Lower lobe of right lung (tissue), 2 donors: Measurements from ENCODE around the gene CHKB. TPM values are rescaled to one million over a fixed set of nuclear protein-coding genes. Genes with fewer than 3 reads are reported as not detected.
A peak's percentile ranks its signal among the peaks of the same experiment; 100 is the strongest.

ENCODE experiments used
- ATAC-seq, 2 donors: fragments of 200-7000 bp; cut with Tn5 transposase; one replicate each; pipeline ENCODE4 v1.9.1; 2020 to 2022; ENCODE audit warnings: mild to moderate bottlenecking in 2 of 2, moderate library complexity in 2 of 2
- DNase-seq: peaks from one replicate; pipeline ENCODE4 v3.0.0-alpha.2; 2020
- H3K27ac ChIP-seq: fragments of 200-600 bp; one replicate; pipeline ENCODE4 v1.8.0; 2022
- H3K27me3 ChIP-seq: fragments of 200-600 bp; one replicate; pipeline ENCODE4 v1.8.0; 2022; ENCODE audit warnings: low read depth
- H3K36me3 ChIP-seq: fragments of 200-600 bp; one replicate; pipeline ENCODE4 v1.8.0; 2022; ENCODE audit warnings: mild to moderate bottlenecking
- H3K4me1 ChIP-seq: fragments of 200-600 bp; one replicate; pipeline ENCODE4 v1.8.0; 2022
- H3K4me3 ChIP-seq: fragments of 200-600 bp; one replicate; pipeline ENCODE4 v1.8.0; 2022; ENCODE audit warnings: mild to moderate bottlenecking
- H3K9me3 ChIP-seq: fragments of 200-600 bp; one replicate; pipeline ENCODE4 v1.8.0; 2022
- CTCF ChIP-seq: fragments of 200-600 bp; IDR thresholded peaks from one replicate; pipeline ENCODE4 v1.8.0; 2022; ENCODE audit warnings: antibody characterized with exemption, mild to moderate bottlenecking
- intact Hi-C: fragments of 100-400 bp; cut with DNase I; formaldehyde crosslinking; loops from one replicate; pipeline ENCODE4 v1.11.0; 2022
- total RNA-seq: library from RNA; stranded (reverse); fragmentation: NEBNext Ultra II Directional; extraction: Animal tissue kit (Norgen Biotek cat#: 25700); gene quantifications from one replicate; pipeline ENCODE4 v1.2.1, GENCODE V29; 2021
- donor health status: DM: no; HTN: yes; CAD: no; lungs with severe emphysema.

Gene CHKB
- total RNA-seq, 1 donor from 2014 or later: 76.7 TPM

DNA sequence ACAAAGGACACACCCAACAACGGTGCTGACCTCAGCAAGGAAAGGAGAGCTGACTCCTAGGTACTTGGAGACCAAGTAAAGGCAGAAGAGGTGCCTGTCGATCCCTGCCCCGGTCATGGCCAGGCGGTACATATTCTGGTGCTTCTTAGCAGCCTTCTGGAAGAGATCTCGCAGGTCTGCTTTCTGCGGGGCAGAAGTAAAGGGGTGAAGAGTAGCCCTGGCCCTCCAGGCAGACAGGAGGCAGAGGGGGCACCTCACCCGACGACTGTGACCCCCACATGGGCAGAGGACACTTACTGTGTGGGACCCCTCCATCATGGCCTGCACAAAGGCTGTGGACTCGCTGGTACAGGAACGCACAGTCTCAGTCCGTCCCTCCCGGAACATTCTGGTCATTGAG is 11.8 kb downstream of the CHKB start:
- DNase-seq: no peak
- Histone ChIP-seq H3K27ac (no peak overlapping the region), H3K4me1 (no peaks in the 10 kb centered on the region), H3K4me3 (no peak overlapping the region), H3K9me3 (no peaks in the 10 kb centered on the region), H3K27me3 (no peaks in the 10 kb centered on the region), H3K36me3 (peaks cover 5% of the 10 kb centered on the region)
- ATAC-seq: no peak
- no peak for TF ChIP-seq CTCF
- intact Hi-C loops: no loop called here

DNA sequence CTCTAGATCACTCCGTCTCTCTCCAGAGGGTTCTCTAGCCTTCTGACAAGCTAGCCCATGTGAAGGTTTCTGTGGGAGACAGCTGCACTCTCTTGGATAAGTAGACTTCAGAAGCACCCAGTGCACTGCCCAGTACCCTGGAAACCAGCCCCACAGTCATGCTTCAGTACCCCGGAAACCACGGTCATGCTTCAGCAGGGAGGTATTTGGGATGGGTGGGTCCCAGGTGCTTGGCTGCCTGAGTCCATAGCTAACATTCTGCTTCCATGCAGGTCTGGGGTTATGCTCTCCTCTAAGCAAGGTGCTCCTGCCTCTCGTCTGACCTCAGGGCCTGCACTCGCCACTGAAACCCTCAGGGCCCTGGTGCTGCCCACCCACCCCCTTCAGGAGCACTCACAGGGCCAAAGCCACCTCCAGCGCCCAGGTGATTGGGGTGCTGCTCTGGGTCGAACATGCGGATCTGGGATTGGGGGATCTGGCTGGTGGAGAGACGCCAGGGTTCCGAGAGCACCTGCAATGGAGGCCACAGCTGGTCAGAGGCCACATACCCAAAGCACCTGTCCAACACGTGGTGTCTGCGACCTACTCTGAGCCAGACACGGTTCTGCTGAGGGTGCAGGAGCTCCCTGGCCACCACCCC is 12.6 kb downstream of the CHKB start:
- no peak for TF ChIP-seq CTCF
- H3K4me3 ChIP-seq: no peak overlapping the region
- no peaks in the 10 kb centered on the region for H3K9me3 ChIP-seq
- peaks cover 5% of the 10 kb centered on the region for H3K36me3 ChIP-seq
- intact Hi-C loops: no loop called here
- DNase-seq (no peak), ATAC-seq (no peak)
- no peaks in the 10 kb centered on the region for H3K4me1 ChIP-seq
- H3K27me3 ChIP-seq: no peaks in the 10 kb centered on the region
- H3K27ac ChIP-seq: no peak overlapping the region

DNA sequence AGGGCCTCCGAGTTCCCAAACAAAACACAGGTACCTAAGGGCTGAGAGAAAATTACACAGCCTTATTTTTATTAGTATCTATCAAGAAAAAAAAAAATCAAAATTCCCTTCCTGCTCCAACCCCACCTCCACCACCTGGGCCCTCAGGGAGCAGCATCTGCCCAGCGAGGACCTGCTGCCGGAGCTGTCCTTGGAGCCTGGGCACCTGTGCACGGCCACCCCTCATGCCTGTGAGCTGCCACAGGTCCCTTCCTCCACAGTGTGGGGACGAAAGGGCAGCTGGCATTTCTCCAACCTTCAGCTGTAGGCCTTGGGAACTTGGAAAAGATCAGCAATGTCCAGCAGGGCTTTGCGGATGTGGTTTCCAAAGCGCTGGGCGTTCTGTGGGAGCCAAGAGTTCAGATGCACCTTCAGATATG is 13.6 kb downstream of the CHKB start:
- no peak for TF ChIP-seq CTCF
- intact Hi-C loops: no loop called here
- Histone ChIP-seq H3K4me1 (no peaks in the 10 kb centered on the region), H3K9me3 (no peaks in the 10 kb centered on the region), H3K4me3 (no peak overlapping the region), H3K36me3 (peaks cover 5% of the 10 kb centered on the region), H3K27ac (no peak overlapping the region), H3K27me3 (no peaks in the 10 kb centered on the region)
- DNase-seq: peak; percentile 32
- ATAC-seq: no peak

DNA sequence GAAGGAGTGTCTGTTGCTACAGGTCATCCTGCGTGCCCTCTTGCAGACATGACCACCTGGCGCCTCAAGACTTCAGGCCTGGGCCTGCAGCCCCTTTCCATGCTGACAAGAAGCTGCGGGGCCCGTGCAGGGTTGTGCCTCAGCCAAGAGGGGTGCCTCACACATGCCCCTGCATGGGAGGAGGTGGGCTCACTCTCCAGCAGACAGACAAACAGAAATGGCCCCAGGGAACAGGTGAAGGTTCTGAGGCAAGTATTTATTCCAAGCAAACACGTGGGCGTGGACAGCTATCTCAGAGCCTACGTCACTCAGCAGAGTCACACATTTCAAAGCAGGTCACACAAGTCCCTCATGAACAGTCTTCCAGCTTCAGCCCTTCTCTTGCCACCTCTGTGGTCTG is 14.0 kb downstream of the CHKB start:
- Histone ChIP-seq H3K27me3 (no peaks in the 10 kb centered on the region), H3K4me1 (peaks cover 3% of the 10 kb centered on the region), H3K36me3 (peaks cover 5% of the 10 kb centered on the region), H3K27ac (no peak overlapping the region), H3K4me3 (no peak overlapping the region), H3K9me3 (no peaks in the 10 kb centered on the region)
- ATAC-seq (no peak), DNase-seq (no peak)
- no peak for TF ChIP-seq CTCF
- intact Hi-C loops: no loop called here

- H3K9me3 ChIP-seq: no peaks in the 10 kb centered on the region
- intact Hi-C loops: no loop called here
- H3K27ac ChIP-seq: no peak overlapping the region
- ATAC-seq: no peak
- no peaks in the 10 kb centered on the region for H3K27me3 ChIP-seq
- no peak for DNase-seq
- TF ChIP-seq CTCF: no peak
- H3K4me3 ChIP-seq: no peak overlapping the region
- H3K36me3 ChIP-seq: peaks cover 5% of the 10 kb centered on the region
- peaks cover 8% of the 10 kb centered on the region for H3K4me1 ChIP-seq
Measured at GRCh38 chr22:50567721-50568252, 14.9 kb downstream of the CHKB start.
